NCI-H128 (cell line): ENCODE results near the gene WNT9A.

Experiments used
- DNase-seq: peaks from one replicate; lab custom pipeline; 2025; ENCODE audit not compliant: unreplicated experiment; lab: John Stamatoyannopoulos, UW

The WNT9A gene

GRCh38 chr1:227900571-227901051, 47.1 kb downstream of the WNT9A start:
- no peak for DNase-seq

GRCh38 chr1:227899820-227900449, 47.8 kb downstream of the WNT9A start:
- DNase-seq = no peak

- no peak for DNase-seq
These were observed 48.5 kb downstream of the WNT9A start for GRCh38 chr1:227899141-227899819.

GRCh38 chr1:227898502-227899140, 49.1 kb downstream of the WNT9A start:
- no peak for DNase-seq

- DNase-seq = no peak
These were observed 49.9 kb downstream of the WNT9A start for GRCh38 chr1:227897704-227898438.

GRCh38 chr1:227896710-227897655, 50.7 kb downstream of the WNT9A start:
- DNase-seq = no peak

GRCh38 chr1:227895828-227896685, 51.7 kb downstream of the WNT9A start:
- DNase-seq = no peak

- DNase-seq = no peak
These were observed 52.8 kb downstream of the WNT9A start for GRCh38 chr1:227894831-227895451.

GRCh38 chr1:227893949-227894721, 53.6 kb downstream of the WNT9A start:
- DNase-seq = no peak

- DNase-seq = no peak
These were observed 54.3 kb downstream of the WNT9A start for GRCh38 chr1:227893300-227893948.

GRCh38 chr1:227892489-227893299, 55.0 kb downstream of the WNT9A start:
- DNase-seq = no peak

GRCh38 chr1:227891955-227892488, 55.7 kb downstream of the WNT9A start:
- no peak for DNase-seq

- no peak for DNase-seq
These were observed 56.3 kb downstream of the WNT9A start for GRCh38 chr1:227891223-227891954.

- no peak for DNase-seq
These were observed 57.1 kb downstream of the WNT9A start for GRCh38 chr1:227890451-227891222.

- no peak for DNase-seq
These were observed 57.8 kb downstream of the WNT9A start for GRCh38 chr1:227889863-227890405.
